AG09309 (cell line): ENCODE measurements around the gene VPS52.

Experiments
- DNase-seq: peaks from one replicate; pipeline ENCODE4 v3.0.0-alpha.2; 2010; ENCODE audit warnings: low read depth
- H3K4me3 ChIP-seq: 2 replicates; pipeline ENCODE4 v1.5.1; 2011; ENCODE audit warnings: mild to moderate bottlenecking, low read depth, low read length, moderate library complexity; ENCODE audit not compliant: control insufficient read depth
- CTCF ChIP-seq: IDR thresholded peaks from 2 replicates; pipeline ENCODE4 v1.5.1; 2011; ENCODE audit warnings: mild to moderate bottlenecking, low read depth, low read length, inconsistent platforms; ENCODE audit not compliant: insufficient read depth, control insufficient read depth; ENCODE audit errors: missing control alignments

Gene VPS52

GRCh38 chr6:33248932-33249731, 22.5 kb downstream of the VPS52 start:
- H3K4me3 ChIP-seq, result peak overlapping the region; percentile 60
- no peak for TF ChIP-seq CTCF
- peak; percentile 95 for DNase-seq

GRCh38 chr6:33248643-33248931, 23.1 kb downstream of the VPS52 start:
- DNase-seq, result no peak
- peak overlapping the region; percentile 60 for H3K4me3 ChIP-seq
- TF ChIP-seq CTCF, result no peak

- no peak for DNase-seq
- H3K4me3 ChIP-seq, result peak overlapping the region; percentile 60
- peak; percentile 88 for TF ChIP-seq CTCF
These were observed 23.6 kb downstream of the VPS52 start for GRCh38 chr6:33247977-33248642.

GRCh38 chr6:33243476-33243875, 28.2 kb downstream of the VPS52 start:
- TF ChIP-seq CTCF, result no peak
- DNase-seq, result no peak
- H3K4me3 ChIP-seq, result no peak overlapping the region

- TF ChIP-seq CTCF, result no peak
- H3K4me3 ChIP-seq, result no peak overlapping the region
- no peak for DNase-seq
These were observed 29.7 kb downstream of the VPS52 start for GRCh38 chr6:33241968-33242367.

GRCh38 chr6:33237741-33238140, 33.9 kb downstream of the VPS52 start:
- H3K4me3 ChIP-seq, result no peak overlapping the region
- no peak for DNase-seq
- TF ChIP-seq CTCF, result no peak
